GM19372 (cell line): ENCODE data around the gene DLG2.

ENCODE experiments used
- ATAC-seq: cut with Tn5 transposase; IDR thresholded peaks from one replicate; pipeline ENCODE4 v1.9.1; 2021; ENCODE audit warnings: mild to moderate bottlenecking, low read depth, moderate library complexity; ENCODE audit not compliant: unreplicated experiment

DLG2 gene

DNA sequence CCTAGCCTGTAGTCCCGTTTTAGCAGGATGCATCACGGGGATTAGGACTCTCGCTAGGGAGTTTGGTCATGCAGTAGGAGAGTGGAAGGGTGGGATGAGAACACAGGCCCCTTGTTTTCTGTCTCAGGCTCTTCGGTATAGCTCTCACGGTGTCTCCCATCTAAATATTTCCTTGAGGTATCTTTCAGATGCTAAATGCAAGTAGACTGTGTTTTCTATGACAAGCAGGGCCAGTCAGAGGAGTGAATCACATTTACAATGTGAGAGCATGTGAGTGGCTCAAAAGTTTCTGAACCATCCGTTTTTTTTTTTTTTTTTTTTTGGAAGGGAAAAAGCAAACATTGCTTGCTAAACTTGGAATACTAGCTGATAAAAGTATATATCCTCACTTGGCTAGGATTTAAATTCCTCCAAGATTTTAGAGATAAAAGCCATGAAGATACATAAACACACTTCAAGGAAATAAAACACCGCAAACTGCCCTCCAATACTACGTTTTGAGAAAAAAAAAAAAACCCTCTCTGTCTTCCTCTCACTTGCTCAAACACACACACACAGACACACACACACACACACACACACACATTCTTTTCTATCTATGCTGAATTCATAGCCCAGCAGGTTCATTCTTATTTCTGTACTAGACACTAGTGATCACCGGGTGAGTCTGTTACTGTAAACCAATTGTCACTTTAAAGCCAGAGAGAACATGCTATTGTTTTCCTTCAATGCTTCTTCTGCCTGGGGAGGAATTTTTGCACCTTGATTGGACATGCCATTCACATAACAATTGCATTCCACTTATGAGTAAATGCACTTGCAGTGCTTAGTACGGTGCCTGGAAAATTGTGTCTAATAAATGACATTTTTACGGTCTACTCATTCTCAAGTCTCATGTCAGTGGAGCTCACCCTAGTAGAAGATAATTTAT, 2116.3 kb downstream of the DLG2 start:
- no peak for ATAC-seq

DNA sequence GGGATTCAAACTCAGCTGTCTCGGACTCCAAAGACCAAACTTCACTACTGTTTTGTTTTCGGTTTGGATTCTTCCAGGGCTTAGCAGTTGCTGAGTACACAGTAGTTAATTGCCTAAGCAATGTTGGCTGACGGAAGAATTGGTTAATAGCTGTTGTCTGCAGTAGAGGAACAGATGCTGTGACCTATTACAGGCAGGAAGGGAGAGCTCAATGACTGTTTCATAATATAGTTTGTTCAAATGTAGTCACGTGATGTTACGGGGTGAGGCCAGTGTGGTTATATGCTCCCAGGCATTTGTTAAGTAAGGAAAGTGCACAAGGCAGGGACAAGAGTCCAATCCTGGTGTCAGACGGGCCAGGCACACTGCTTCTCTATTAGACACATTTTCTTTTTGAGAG, 2118.3 kb downstream of the DLG2 start:
- no peak for ATAC-seq

DNA sequence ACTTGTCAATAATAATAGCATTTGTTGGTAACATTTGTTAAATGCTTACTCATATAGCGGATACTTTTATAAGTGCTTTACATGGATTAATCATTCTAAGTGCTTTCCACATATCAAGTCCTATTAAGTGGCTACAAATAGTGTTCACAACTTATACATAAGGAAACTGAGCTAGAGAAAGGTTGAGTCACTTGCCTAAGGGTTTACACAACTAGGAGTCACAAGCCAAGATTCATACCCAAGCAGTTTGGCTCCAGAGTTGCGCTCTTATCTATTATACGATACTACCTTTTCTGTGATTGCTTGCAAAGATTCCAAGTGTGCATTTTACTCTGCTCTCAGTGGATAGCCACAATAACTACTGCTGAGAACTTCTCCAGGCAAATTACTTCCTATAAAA, 2125.1 kb downstream of the DLG2 start:
- no peak for ATAC-seq

DNA sequence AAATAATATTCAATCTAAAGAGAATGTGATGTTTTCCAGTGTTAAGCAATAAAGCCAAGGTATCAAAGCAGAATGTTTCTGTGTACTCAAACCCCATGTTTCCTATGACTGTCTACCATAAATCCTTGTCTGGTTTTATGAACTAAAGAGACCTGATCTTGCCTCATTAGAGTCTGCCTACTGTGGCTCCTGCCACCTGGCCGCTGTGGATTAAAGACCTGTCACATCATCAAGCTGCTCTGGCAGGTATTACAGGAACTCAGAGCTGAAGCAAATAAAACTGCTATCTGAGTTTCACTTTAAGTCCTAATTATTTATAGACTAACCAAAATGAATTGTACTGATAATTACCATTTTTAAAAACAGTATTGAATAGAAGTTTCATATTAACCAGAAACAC, 2133.2 kb downstream of the DLG2 start:
- ATAC-seq, result no peak

DNA sequence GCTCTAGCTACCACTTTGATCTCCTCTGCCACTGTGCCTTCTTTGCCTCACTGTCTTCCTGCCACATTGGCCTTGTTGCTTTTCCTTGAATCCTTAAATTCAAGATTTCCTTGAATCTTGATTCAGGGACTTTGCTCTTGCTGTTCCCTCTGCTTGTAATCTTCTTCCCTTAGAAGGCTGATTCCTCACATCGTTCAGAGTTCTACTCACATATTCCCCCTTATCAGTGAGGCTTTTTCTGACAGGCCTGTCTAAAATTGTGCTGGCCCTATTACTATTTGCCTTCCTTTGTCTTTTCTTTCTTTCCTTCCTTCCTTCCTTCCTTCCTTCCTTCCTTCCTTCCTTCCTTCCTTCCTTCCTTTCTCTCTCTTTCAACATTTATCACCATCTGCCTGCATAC, 2134.1 kb downstream of the DLG2 start:
- no peak for ATAC-seq

DNA sequence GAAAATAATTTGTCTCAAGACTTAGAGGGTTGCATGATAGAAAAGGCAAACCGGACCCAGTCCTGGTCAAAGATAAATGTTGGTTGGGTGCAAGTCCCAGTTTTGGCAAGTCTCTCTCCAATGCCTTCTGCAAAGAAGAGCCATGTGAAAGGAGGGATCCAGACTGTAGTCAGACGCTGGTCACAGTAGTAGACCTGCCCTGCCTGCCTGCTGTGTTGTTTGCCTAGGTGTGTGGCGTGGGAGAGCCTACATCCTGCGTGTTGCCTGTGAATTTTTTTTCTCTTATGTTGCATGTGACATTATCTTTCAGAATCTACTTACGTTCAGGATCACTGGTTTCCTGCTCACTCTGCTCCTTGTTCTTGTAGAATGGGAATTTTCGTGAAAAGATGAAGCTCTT, 2143.3 kb downstream of the DLG2 start:
- no peak for ATAC-seq

DNA sequence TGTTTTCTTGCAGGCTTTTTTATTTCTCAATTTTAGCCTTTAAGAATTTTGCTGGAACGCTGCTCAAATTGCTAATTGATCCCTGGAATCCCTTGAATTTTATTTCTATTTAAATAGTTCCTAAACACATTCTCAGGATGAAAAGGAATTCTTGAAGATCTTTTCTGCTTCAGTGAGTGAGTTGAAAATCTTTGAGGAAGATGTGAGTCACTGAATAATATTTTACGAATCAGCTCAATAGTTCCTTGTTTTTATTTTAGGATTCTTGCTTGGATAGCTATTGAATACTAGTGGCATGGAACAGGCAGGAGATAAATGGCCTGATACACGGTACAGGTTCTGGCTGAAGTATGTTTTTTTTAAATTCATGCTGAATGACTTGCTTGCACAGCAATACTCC, 2146.3 kb downstream of the DLG2 start:
- no peak for ATAC-seq

DNA sequence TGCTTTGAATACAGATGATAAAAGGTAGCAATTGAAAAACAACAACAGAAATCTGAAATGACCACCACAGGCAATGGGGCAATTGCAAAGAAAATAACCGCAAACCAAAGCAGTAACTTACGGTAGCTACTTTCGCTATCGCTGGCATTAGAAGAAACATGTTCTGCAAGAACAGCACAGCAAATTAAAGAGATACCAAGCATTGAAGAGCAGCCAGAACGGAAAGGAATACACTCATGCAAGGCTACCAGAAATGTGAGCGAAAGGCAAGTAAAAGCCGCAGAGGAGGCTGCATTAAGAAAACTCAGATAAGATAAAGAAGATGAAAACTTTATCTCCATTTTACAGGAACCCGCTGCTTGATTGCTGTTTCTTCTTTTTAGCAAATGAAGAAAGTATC, 2146.9 kb downstream of the DLG2 start:
- ATAC-seq, result no peak

DNA sequence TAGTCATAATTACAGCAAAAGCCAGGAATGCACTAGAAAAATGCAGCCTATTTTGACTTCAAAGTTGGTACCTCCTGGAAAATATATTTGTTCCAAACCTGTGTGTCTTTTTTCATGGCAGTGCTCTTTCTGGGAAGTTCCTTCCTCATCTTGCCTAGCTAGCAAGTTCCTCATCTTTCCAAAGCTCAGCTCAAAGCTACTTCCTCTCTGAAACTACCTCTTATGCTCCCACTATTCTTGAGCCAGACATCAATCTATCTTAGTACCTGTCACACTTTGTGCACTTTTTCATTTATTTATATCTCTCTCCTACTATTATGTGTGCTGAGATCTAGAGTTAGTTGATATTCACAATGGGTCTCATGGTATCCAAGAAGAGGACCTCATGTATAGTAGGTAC, 2149.4 kb downstream of the DLG2 start:
- no peak for ATAC-seq

DNA sequence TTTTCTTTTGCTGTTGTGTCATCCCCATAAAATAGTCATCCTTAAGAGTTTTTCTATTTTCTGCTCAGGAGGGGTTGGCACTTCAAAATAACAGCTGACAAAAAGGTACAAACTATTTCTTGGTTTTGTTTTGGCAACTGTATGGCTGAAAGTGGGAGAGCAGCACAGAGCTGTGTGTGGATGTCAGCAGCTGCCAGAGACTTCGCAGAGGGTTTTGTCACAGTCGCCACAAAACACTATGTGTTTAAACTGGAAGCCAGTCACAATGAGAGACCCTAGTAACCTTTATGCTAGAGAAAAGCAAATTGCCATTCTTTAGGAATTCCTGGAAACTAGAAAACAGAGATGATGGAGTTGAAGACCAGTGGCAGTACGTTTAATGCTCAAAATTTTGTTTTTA, 2151.4 kb downstream of the DLG2 start:
- no peak for ATAC-seq

DNA sequence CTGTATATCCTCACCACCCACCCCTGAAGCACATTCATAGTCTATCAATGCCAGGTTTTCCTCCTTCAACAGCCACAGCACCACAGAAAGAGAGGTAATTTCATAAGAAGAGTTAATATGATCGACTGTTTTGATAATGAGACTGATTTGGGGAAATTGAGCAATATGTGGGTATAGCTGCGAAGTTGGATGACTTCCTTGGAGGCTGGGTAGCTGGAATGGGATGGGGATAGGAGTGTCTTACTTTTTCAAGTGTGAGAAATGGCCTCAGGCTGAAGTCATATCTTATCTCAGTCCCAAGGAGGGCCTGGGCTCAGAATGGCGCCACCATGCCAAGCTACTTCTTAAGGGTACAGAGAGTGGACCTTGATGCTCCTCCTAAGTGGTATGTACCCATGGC, 2153.4 kb downstream of the DLG2 start:
- ATAC-seq, result no peak

DNA sequence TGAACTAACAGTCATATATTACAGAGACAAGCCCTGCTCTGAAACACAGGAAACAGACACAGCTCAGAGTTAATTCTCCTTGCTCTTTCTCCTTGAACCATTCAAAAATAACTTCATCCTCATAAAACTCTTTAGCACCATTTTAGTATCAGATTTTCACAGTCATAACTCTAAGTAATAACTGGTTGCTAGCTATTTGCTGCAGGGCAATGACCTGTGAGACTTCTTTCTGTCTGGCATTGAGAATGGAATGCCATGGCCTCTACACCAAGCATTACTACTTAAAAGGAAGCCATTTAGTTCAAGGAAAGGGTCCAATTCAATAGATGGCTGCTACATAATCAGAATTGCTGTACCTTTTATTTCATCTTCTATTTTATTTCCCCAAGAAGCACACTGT, 2154.3 kb downstream of the DLG2 start:
- ATAC-seq, result no peak

DNA sequence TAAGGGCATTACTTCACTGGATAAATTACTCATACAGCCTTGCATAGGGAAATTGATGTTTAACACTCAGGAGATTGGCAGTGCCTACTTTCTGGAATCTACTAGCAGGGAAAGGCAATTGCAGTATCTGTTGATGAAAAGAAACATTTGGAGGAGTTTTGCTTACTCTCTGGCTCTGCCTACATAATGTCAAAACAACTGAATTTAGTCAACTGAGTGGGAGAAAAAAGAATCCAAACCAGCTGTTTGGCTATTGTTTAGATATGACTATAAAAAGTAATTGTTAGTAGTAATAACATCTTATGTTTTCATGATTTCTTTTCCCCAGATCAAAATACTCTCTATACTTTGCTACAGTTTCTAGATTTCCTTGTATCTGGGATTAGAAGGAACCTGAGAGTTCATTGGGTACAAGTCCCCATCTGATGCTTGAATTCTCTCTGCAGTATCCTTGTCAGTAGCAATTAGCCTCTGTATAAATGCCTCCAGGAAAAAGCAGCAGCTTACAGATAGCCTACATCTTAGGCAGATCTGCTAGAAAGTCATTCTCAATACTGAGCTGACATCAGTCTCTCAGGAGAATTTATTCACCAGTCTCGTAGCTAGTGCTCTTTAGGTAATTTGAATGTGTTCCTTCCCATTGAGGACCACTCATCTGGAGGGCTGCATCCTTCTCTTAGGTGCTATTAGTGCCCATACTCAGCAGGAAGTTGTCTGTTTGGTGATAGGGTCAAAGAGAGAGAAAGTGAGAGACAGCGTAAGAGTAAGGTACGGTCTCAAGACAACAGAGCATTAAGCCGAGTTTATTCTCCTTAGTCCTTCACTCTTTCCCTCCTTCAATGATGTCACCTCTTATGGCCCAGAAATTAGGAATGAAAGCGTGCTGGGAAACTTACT, 2155.1 kb downstream of the DLG2 start:
- no peak for ATAC-seq

DNA sequence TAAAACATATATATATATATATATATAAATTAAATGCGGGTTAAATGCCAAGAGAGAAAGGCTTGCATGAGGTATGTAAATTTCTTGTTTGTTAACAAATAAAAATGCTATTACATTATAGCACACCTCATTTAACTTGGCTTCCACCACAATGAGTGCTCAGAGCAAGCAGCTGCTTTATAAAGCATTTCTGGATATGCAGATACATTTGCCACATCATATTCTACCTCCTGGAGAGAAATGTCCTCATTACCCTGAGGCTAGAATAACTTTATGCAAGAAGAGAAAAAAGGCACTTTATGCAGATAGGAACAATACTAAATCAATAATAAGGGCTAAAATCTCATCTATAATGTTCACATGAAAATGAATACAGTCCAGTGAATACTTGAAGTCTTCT, 2159.3 kb downstream of the DLG2 start:
- ATAC-seq, result no peak

DNA sequence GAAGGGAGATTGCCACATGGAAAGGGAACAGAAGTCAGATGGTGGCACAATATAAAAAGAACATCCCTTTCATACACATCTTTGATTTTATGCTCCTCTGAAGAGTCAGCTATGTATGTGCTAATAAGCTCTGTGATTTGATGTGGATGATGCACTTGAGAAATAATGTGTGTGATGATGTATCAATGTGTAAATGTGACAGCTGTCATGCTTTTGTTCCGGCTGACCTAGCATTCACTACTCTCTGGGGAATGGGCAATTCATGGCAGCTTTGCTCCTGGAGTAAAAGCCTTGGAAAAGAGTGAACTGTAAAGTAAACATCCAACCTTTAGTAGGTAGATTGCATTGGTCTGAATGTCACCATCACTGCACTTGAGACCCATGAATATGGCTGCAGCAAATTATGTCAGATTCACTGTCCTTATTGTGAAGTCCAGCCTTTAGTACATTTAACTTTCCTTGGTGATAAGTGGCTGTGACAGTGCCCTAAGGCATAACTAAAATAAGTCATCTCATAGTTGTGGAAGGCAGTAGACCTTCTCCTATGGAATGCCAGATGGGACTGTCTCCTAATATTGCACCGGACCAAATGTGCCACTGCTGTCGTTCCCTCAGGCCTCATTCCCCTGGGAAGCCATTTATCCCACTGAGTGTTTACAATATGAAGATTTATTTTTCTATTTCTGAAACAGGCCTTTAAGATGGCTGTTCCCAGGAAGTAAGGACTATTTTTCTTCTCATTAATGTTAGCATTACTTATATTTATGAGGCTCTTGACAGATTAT, 2162.8 kb downstream of the DLG2 start:
- ATAC-seq, result no peak

DNA sequence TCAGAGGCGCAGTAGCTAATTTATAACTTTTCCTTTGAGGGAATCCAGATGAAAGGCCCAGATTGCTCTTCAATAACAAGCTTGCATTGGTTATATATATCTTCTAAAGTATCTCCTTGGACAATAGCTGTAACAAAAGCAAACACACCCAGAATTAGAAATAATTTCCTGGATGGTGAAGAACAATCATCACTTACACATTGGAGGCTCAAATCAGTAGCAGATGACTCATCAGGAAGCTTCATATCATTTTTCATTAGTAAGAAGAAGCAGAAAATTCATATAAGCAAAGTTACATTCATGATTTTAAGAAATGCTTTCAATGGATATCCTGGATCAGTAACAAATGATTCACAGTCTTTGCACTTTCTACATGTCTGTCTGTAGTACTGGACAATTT, 2167.3 kb downstream of the DLG2 start:
- ATAC-seq, result no peak

DNA sequence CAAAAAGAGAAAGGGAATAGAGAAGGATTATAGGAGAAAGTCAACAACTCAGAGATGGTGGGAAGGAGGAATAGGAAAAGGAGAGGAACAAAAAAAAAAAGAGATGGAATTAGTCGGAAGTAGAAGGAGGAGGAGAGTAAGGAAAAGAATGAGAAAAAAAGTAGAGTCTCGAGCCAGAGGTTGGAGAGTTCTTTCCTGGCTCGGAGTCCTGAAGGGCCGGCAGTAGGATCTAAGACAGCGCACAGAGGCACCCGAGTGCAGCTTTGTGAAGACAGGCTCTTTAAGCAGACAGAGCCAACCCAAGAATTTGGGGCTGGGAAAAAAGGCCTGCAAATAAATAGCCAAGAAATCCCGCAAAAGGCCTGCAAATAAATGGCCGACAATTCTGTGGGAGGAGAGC, 2170.6 kb downstream of the DLG2 start:
- no peak for ATAC-seq

DNA sequence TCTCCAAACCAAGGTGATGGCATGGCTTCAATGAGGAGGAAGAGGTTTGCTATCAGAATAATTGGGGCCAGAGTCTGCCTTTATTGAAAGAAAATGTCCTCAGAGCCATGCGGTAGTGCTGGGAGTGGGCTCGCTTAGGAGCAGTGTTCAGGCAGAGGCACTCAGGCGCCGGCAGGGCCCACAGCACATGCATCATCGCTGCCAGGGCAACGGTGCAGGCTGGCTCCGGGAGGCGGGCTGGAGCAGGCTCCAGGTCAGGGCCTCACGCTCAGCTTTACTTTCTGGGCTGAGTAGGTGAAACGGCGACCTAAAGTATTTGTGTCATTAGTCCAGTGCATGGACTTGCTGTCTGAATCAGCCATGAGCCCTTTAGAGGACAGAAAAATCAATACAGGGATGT, 2171.1 kb downstream of the DLG2 start:
- no peak for ATAC-seq

DNA sequence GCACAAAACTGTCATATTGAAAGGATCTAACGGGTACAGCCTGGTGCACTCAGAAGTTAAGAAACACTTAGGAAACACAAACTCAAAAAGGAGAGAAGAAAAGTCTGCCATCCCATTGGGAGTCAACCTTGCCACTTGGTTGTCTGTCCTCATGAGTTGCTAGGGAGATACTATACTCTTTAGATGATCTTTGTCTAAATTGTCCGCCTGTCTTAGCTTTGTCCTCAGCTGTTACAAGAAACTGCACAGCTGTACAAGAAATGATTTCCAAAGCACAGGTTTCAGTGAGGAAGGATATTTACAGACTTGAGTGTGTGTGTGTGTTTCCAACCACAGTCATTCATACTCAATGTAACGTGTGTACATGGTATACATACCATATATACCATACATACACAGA, 2171.8 kb downstream of the DLG2 start:
- ATAC-seq, result no peak

DNA sequence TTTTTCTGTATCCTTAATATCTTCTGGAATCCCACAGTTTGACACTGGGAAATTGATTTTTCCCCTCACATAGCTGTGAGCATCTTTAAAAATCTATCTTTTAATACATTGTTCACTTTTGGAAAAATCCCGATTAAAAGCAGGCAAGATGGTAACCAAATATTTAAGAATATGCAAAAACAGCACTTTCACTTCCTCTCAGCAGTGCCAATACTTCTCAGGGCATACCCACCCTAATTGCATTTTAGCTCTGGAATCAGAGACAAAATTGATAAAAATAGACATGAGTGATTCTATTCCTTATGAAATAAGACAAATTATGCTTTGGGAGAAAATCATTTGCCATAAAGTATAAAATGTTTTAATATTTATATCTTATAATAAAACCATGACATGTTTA, 2172.5 kb downstream of the DLG2 start:
- no peak for ATAC-seq
